SHP77 treated with DMSO at 0.1 percent for 48 hours (cell line): ENCODE measurements around the gene AP1S1.
"Not testable (repeated sequence)": the region's sequence is repeated elsewhere in the genome, so short reads cannot be mapped to it uniquely, and the experiment has no call there.

ENCODE experiments used
- DNase-seq: peaks from one replicate; lab custom pipeline; 2025; lab: John Stamatoyannopoulos, UW

AP1S1 gene

DNA sequence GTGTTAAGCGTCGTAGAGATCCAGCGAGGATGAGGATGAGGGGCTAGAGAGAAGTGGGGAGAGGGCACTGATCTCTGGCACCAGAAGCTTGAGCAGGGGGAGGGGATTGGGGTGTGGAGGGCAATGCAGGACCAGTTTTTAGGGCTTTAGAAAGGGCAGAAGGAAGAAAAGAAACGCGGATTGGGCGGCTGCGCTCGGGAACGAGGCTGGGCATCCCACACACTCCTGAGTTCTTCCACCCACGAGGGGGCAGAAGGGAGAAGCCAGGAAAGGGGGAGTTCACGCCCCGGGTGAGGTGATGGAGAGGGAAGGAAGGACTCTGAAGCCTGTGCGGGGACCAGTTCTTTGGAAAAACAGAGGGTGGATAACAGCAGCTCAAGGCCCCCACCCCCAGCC lies 17.2 kb downstream of the AP1S1 start:
- DNase-seq: no peak

- DNase-seq: peak; percentile 32
Measured at GRCh38 chr7:101172005-101172853, 18.0 kb downstream of the AP1S1 start.

GRCh38 chr7:101172854-101173751 lies 18.8 kb downstream of the AP1S1 start:
- peak; percentile 66 for DNase-seq

GRCh38 chr7:101173752-101174244 lies 19.5 kb downstream of the AP1S1 start:
- DNase-seq: no peak

- no peak for DNase-seq
Measured at GRCh38 chr7:101174322-101174854, 20.1 kb downstream of the AP1S1 start.

DNA sequence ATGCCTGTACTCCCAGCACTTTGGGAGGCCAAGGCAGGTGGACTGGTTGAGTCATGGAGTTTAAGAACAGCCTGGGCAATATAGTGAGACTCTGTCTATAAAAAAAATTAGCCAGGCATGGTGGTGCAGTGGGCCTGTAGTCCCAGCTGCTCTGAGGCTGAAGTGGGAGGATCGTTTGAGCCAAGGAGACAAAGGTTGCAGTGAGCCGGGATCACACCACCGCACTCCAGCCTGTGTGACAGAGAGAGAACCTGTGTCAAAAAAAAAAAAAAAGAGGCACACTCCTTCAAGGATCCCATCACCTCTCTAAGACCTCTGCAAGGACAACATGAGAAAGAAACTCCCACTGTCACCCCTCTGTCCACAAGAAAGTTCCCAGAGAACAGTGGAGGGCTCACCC lies 21.4 kb downstream of the AP1S1 start:
- DNase-seq: no peak

GRCh38 chr7:101177644-101178043 lies 23.4 kb downstream of the AP1S1 start:
- no peak for DNase-seq

GRCh38 chr7:101179117-101179516 lies 24.8 kb downstream of the AP1S1 start:
- DNase-seq: no peak

GRCh38 chr7:101179713-101180112 lies 25.4 kb downstream of the AP1S1 start:
- no peak for DNase-seq

GRCh38 chr7:101180130-101180755 lies 26.0 kb downstream of the AP1S1 start, which contains the start of gene NAT16:
Gene NAT16 (minus strand): TSS chr7:101180293. CDS start chr7:101174807, 5,486 bp downstream.
- DNase-seq: no peak

DNA sequence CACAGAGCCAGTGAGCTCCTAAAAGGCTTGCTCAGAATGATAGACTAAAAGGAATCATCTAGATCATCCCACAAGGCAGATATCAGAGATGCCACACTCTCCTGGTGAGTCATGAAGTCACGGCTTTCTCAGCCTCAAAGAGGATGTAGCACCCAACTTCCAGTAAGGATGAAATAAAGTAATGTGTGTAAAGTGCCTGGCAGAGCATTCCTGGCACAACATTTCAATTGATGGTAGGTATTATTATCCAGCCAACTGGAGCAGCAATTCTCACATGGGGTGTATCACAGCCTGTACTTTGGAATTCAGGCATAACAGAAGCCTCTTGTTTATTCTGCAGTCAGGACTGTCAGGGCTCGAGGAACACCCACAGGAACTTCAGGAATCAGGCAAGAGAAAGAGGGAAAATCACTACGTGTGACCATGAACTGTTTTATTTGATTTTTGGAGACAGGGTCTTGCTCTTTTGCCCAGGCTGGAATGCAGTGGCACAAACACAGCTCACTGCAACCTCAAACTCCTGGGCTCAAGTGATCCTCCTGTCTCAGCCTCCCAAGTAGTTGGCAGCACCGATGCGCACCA lies 31.1 kb downstream of the AP1S1 start:
- DNase-seq: no peak

GRCh38 chr7:101186194-101186593 lies 31.9 kb downstream of the AP1S1 start:
- DNase-seq: no peak

GRCh38 chr7:101186844-101187428 lies 32.7 kb downstream of the AP1S1 start:
- no peak for DNase-seq

GRCh38 chr7:101189109-101189508 lies 34.8 kb downstream of the AP1S1 start:
- no peak for DNase-seq

DNA sequence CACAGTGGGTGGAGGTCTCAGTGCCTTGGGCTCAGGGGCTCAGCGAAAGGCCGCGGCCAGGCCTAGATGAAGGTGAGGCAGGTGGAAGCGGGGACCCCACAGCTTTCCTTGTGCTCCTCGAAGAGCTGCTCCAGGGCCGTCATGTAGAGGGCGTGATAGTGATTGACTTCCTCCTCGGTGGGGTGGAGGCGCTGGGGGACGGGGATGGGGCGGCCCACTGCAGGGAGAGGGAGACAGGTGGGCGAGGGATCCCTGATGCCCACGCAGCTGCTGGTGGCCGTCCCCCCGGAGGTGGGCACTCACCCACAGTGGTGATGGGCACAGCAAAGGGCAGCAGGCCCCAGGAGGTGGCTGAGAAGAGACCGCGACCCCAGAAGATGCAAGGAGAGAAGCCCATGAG lies 41.6 kb downstream of the AP1S1 start:
- DNase-seq: no peak

DNA sequence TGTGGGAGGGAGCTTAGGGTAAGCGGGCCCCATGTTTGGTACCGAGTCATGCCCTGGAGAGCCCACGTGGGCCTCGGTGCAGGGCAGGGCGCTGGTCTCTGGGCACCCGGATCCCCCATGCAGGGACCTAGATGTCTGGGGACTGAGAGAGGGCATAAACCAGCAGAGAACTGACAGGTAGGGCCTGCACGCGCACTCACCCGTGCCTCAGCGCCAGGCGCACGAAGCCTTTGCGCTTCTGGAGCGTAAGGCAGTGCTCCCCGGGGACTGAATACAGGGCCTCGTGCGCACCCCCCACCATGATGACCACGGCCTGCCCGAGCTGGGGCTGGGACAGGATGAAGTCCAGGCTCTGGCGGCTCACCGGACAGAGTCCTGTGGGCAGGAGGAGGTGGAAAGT lies 43.7 kb downstream of the AP1S1 start:
- DNase-seq: no peak

- DNase-seq: no peak
Measured at GRCh38 chr7:101198476-101198875, 44.2 kb downstream of the AP1S1 start.

DNA sequence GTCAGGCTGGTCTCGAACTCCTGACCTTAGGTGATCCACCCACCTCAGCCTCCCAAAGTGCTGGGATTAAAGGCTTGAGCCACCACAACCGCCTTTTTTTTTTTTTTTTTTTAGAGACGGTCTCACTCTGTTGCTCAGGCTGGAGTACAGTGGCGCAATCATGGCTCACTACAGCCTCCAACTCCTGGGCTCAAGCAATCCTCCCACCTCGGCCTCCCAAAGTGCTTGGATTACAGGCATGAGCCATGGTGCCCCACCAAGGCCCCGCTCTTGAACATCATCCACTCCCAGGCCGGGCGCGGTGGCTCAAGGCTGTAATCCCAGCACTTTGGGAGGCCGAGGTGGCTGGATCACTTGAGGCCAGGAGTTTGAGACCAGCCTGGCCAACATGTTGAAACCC lies 45.2 kb downstream of the AP1S1 start:
- DNase-seq: not testable (repeated sequence)

DNA sequence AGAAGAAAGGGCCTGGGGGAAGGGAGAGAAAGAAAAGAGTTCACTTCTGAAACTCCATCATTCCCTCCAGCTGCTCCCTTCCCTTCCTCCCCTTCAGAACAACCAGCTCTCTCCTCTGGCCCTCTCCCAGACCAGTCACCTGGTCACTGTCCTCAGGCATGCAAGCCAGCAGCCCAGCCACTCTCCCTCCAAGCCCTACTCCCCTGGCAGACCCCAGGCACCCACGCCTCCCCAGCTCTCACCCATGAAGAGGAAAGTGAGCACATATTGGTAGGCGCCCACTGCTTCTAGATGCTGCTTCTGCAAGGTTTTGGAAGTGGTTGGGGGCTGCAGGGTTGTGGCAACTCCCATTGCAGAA lies 46.2 kb downstream of the AP1S1 start:
- DNase-seq: no peak

- DNase-seq: no peak
Measured at GRCh38 chr7:101200862-101201599, 46.8 kb downstream of the AP1S1 start, which contains the start of gene MOGAT3. Gene MOGAT3 (minus strand): TSS chr7:101201036. CDS start chr7:101200854, 182 bp downstream.
